Type B pancreatic cell (in vitro differentiated cells): Measurements from ENCODE around the gene PRKAG3. TPM values are rescaled to one million over a fixed set of nuclear protein-coding genes. Genes with fewer than 3 reads are reported as not detected.
"Not testable (repeated sequence)": the region's sequence is repeated elsewhere in the genome, so short reads cannot be mapped to it uniquely, and the experiment has no call there.

Source experiments
- DNase-seq: peaks from one replicate; pipeline ENCODE4 v3.0.0; 2021; ENCODE audit warnings: mixed read lengths; ENCODE audit not compliant: unreplicated experiment; ENCODE audit errors: extremely low spot score
- H3K27ac Mint-ChIP-seq: 2 replicates; pipeline ENCODE4 v1.8.0; 2021; ENCODE audit warnings: mild to moderate bottlenecking, mixed read lengths
- H3K27me3 Mint-ChIP-seq: 2 replicates; pipeline ENCODE4 v1.8.0; 2021; ENCODE audit warnings: mixed read lengths
- H3K36me3 Mint-ChIP-seq: 2 replicates; pipeline ENCODE4 v1.8.0; 2021; ENCODE audit warnings: mixed read lengths
- H3K4me1 Mint-ChIP-seq: one replicate; pipeline ENCODE4 v1.8.0; 2021; ENCODE audit warnings: mixed read lengths; ENCODE audit not compliant: unreplicated experiment
- H3K4me3 Mint-ChIP-seq: 2 replicates; pipeline ENCODE4 v1.8.0; 2021; ENCODE audit warnings: mild to moderate bottlenecking, mixed read lengths
- H3K9me3 Mint-ChIP-seq: 2 replicates; pipeline ENCODE4 v1.8.0; 2021; ENCODE audit warnings: mixed read lengths
- CTCF ChIP-seq: fragments of 200-600 bp; sonication (generic); conservative IDR thresholded peaks from 2 replicates; pipeline ENCODE4 v1.5.0; 2021; ENCODE audit warnings: antibody characterized with exemption, mild to moderate bottlenecking
- total RNA-seq: library from RNA; stranded (reverse); gene quantifications from 2 replicates; pipeline ENCODE4 v1.2.1, GENCODE V29; 2021; ENCODE audit warnings: low replicate concordance

Gene PRKAG3
- total RNA-seq, 1 donor from 2014 or later, result not detected

- Mint-ChIP-seq H3K4me1 (peaks cover 40% of the 10 kb centered on the region), H3K36me3 (no peaks in the 10 kb centered on the region), H3K9me3 (no peaks in the 10 kb centered on the region), H3K27ac (peak overlapping the region; percentile 89), H3K27me3 (peaks cover 71% of the 10 kb centered on the region), H3K4me3 (peak overlapping the region; percentile 65)
- no peak for DNase-seq
- TF ChIP-seq CTCF, result no peak
Observed at GRCh38 chr2:218853766-218854165, 22.2 kb upstream of the PRKAG3 start.

- peak overlapping the region; percentile 65 for H3K4me3 Mint-ChIP-seq
- no peaks in the 10 kb centered on the region for H3K9me3 Mint-ChIP-seq
- H3K27ac Mint-ChIP-seq, result peak overlapping the region; percentile 89
- TF ChIP-seq CTCF, result peak; percentile 89
- H3K27me3 Mint-ChIP-seq, result peaks cover 64% of the 10 kb centered on the region
- H3K4me1 Mint-ChIP-seq, result peaks cover 36% of the 10 kb centered on the region
- H3K36me3 Mint-ChIP-seq, result no peaks in the 10 kb centered on the region
- DNase-seq, result peak; percentile 73
Observed at GRCh38 chr2:218852911-218853667, 21.5 kb upstream of the PRKAG3 start.

GRCh38 chr2:218851286-218851685, 19.7 kb upstream of the PRKAG3 start:
- Mint-ChIP-seq H3K27me3 (peaks cover 51% of the 10 kb centered on the region), H3K36me3 (no peaks in the 10 kb centered on the region), H3K4me3 (no peak overlapping the region), H3K4me1 (peaks cover 21% of the 10 kb centered on the region), H3K27ac (no peak overlapping the region), H3K9me3 (no peaks in the 10 kb centered on the region)
- no peak for TF ChIP-seq CTCF
- DNase-seq, result no peak

GRCh38 chr2:218850796-218851195, 19.2 kb upstream of the PRKAG3 start:
- Mint-ChIP-seq H3K9me3 (no peaks in the 10 kb centered on the region), H3K4me1 (peaks cover 16% of the 10 kb centered on the region), H3K36me3 (no peaks in the 10 kb centered on the region), H3K4me3 (no peak overlapping the region), H3K27ac (no peak overlapping the region), H3K27me3 (peaks cover 47% of the 10 kb centered on the region)
- no peak for DNase-seq
- no peak for TF ChIP-seq CTCF

- no peaks in the 10 kb centered on the region for H3K36me3 Mint-ChIP-seq
- peaks cover 38% of the 10 kb centered on the region for H3K27me3 Mint-ChIP-seq
- TF ChIP-seq CTCF, result no peak
- no peaks in the 10 kb centered on the region for H3K9me3 Mint-ChIP-seq
- no peak overlapping the region for H3K4me3 Mint-ChIP-seq
- no peak for DNase-seq
- H3K4me1 Mint-ChIP-seq, result peaks cover 10% of the 10 kb centered on the region
- no peak overlapping the region for H3K27ac Mint-ChIP-seq
Observed at GRCh38 chr2:218849721-218850120, 18.1 kb upstream of the PRKAG3 start.

GRCh38 chr2:218846963-218847362, 15.4 kb upstream of the PRKAG3 start:
- not testable (repeated sequence) for H3K36me3 Mint-ChIP-seq, H3K4me1 Mint-ChIP-seq, H3K4me3 Mint-ChIP-seq, H3K27ac Mint-ChIP-seq, H3K9me3 Mint-ChIP-seq, DNase-seq
- peaks cover 27% of the 10 kb centered on the region for H3K27me3 Mint-ChIP-seq

- not testable (repeated sequence) for H3K9me3 Mint-ChIP-seq, H3K4me1 Mint-ChIP-seq, H3K4me3 Mint-ChIP-seq, DNase-seq, H3K27ac Mint-ChIP-seq, H3K36me3 Mint-ChIP-seq
- H3K27me3 Mint-ChIP-seq, result peaks cover 30% of the 10 kb centered on the region
Observed at GRCh38 chr2:218844334-218844733, 12.7 kb upstream of the PRKAG3 start.
